Activated CD4-positive, alpha-beta T cell treated with anti-CD3 and anti-CD28 coated beads, Interleukin-2, amount 50 U/mL, for 24 hours (primary cell): Measurements from ENCODE around the gene TTI1.

ENCODE experiments used
- DNase-seq, 2 donors: peaks; one replicate each; pipeline ENCODE4 v3.0.0-alpha.2; 2020; ENCODE audit warnings: low read depth in 1 of 2, low spot score in 1 of 2

Gene TTI1

GRCh38 chr20:37989601-37990295, 43.5 kb downstream of the TTI1 start:
- DNase-seq, result no peak

- no peak for DNase-seq
Measured at GRCh38 chr20:37988306-37988954, 44.8 kb downstream of the TTI1 start.

GRCh38 chr20:37987602-37988290, 45.5 kb downstream of the TTI1 start:
- no peak for DNase-seq

- no peak for DNase-seq
Measured at GRCh38 chr20:37986873-37987601, 46.2 kb downstream of the TTI1 start.

GRCh38 chr20:37986044-37986858, 47.0 kb downstream of the TTI1 start:
- no peak for DNase-seq

GRCh38 chr20:37984018-37984785, 49.1 kb downstream of the TTI1 start:
- no peak for DNase-seq

GRCh38 chr20:37983286-37983685, 50.0 kb downstream of the TTI1 start:
- no peak for DNase-seq

GRCh38 chr20:37981568-37981967, 51.7 kb downstream of the TTI1 start:
- DNase-seq, result no peak

- DNase-seq, result no peak
Measured at GRCh38 chr20:37980876-37981275, 52.4 kb downstream of the TTI1 start.

GRCh38 chr20:37980383-37980782, 52.9 kb downstream of the TTI1 start:
- no peak for DNase-seq

- DNase-seq, result no peak
Measured at GRCh38 chr20:37979021-37979985, 54.0 kb downstream of the TTI1 start.

- DNase-seq, result no peak
Measured at GRCh38 chr20:37977786-37978185, 55.5 kb downstream of the TTI1 start.

- no peak for DNase-seq
Measured at GRCh38 chr20:37977338-37977737, 55.9 kb downstream of the TTI1 start.

- DNase-seq, result no peak
Measured at GRCh38 chr20:37976887-37977286, 56.4 kb downstream of the TTI1 start.

- DNase-seq, result no peak
Measured at GRCh38 chr20:37973059-37973910, 60.0 kb downstream of the TTI1 start.

GRCh38 chr20:37972256-37973058, 60.8 kb downstream of the TTI1 start:
- no peak for DNase-seq

- no peak for DNase-seq
Measured at GRCh38 chr20:37971561-37972127, 61.6 kb downstream of the TTI1 start.
